SJSA1 (cell line): ENCODE measurements around the gene PPP1R1B. TPM values are rescaled to one million over a fixed set of nuclear protein-coding genes. Genes with fewer than 3 reads are reported as not detected.

Source experiments
- DNase-seq, 2 experiments: peaks; one replicate each; pipeline ENCODE4 v3.0.0-alpha.2; 2015 to 2020; ENCODE audit warnings: low spot score in 2 of 2, low read depth in 1 of 2
- H3K27ac ChIP-seq: fragments of 250-450 bp; sonication (Bioruptor Pico); 2 replicates; pipeline ENCODE4 v1.5.1; 2020; ENCODE audit warnings: mild to moderate bottlenecking, moderate library complexity
- H3K27me3 ChIP-seq: fragments of 250-450 bp; sonication (Bioruptor Pico); replicated peaks from 2 replicates; pipeline ENCODE4 v1.5.1; 2020; ENCODE audit warnings: mild to moderate bottlenecking, moderate library complexity
- H3K36me3 ChIP-seq: fragments of 250-450 bp; sonication (Bioruptor Pico); 2 replicates; pipeline ENCODE4 v1.5.1; 2020; ENCODE audit warnings: mild to moderate bottlenecking
- H3K4me1 ChIP-seq: fragments of 250-450 bp; sonication (Bioruptor Pico); replicated peaks from 2 replicates; pipeline ENCODE4 v1.6.1; 2021; ENCODE audit warnings: mild to moderate bottlenecking
- H3K4me3 ChIP-seq: fragments of 250-450 bp; sonication (Bioruptor Pico); 2 replicates; pipeline ENCODE4 v1.5.1; 2020; ENCODE audit warnings: mild to moderate bottlenecking
- H3K9me3 ChIP-seq: fragments of 250-450 bp; sonication (Bioruptor Pico); replicated peaks from 2 replicates; pipeline ENCODE4 v1.5.1; 2020; ENCODE audit warnings: mild to moderate bottlenecking
- total RNA-seq: library from RNA; depleted of rRNA; stranded (reverse); fragments of >200 nt; shearing (Covaris generic); gene quantifications from 2 replicates; pipeline ENCODE4 v1.2.3, GENCODE V29; 2014

The PPP1R1B gene
- total RNA-seq, 1 experiment from 2014 or later, result not detected

DNA sequence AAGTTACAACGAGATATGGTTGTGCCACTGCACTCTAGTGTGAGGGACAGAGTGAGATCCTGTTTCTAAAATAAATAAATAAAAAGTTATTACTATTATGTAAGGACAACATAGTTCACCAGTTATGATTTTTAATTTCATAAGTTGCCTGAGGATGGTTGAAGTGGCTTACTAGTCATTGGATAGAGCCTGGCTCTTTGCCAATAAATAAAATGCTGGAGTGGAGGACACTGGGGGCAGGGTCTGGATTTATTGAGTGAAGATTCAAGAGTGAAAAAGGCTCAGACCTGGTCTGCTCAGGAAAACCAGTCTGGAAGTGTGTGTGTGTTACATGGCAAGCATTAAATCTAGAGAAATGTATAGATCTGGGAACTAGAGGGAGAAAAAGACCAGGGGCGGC, 12.3 kb downstream of the PPP1R1B start:
- no peak for DNase-seq
- Histone ChIP-seq H3K36me3 (peaks cover 4% of the 10 kb centered on the region), H3K27me3 (no peaks in the 10 kb centered on the region), H3K27ac (no peak overlapping the region), H3K4me1 (peaks cover 20% of the 10 kb centered on the region), H3K4me3 (no peak overlapping the region), H3K9me3 (no peaks in the 10 kb centered on the region)

- DNase-seq, result no peak
- Histone ChIP-seq H3K9me3 (no peaks in the 10 kb centered on the region), H3K4me1 (peaks cover 20% of the 10 kb centered on the region), H3K4me3 (no peak overlapping the region), H3K27ac (no peak overlapping the region), H3K27me3 (no peaks in the 10 kb centered on the region), H3K36me3 (peaks cover 4% of the 10 kb centered on the region)
These were observed 13.1 kb downstream of the PPP1R1B start for GRCh38 chr17:39639566-39640458.

- no peaks in the 10 kb centered on the region for H3K9me3 ChIP-seq
- H3K36me3 ChIP-seq, result peaks cover 4% of the 10 kb centered on the region
- peaks cover 20% of the 10 kb centered on the region for H3K4me1 ChIP-seq
- no peak overlapping the region for H3K27ac ChIP-seq
- H3K4me3 ChIP-seq, result no peak overlapping the region
- no peaks in the 10 kb centered on the region for H3K27me3 ChIP-seq
- no peak for DNase-seq
These were observed 13.9 kb downstream of the PPP1R1B start for GRCh38 chr17:39640591-39641031.

GRCh38 chr17:39641097-39641496, 14.3 kb downstream of the PPP1R1B start:
- Histone ChIP-seq H3K36me3 (peaks cover 4% of the 10 kb centered on the region), H3K27ac (no peak overlapping the region), H3K4me3 (no peak overlapping the region), H3K27me3 (no peaks in the 10 kb centered on the region), H3K9me3 (no peaks in the 10 kb centered on the region), H3K4me1 (peaks cover 20% of the 10 kb centered on the region)
- no peak for DNase-seq

DNA sequence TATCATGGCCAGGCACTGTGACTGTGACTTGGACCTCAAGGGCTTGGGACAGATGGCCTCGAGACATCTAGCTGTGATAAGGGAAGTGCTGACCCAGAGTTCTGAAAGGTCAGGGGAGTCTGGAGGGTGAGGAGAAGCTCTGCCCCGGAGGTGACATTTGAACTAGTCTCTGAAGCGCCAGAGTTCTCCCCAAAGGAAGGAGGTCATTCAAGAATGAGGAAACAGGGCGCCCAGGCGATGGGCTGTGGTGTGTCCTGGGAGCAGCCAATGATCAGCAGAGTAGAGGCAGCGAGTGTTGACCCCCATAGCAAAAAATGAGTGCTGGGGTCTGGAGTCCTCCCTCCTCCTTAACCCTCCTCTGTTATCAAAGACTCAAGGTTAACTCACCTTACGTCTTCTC, 15.1 kb downstream of the PPP1R1B start:
- no peak for DNase-seq
- H3K27ac ChIP-seq, result no peak overlapping the region
- H3K27me3 ChIP-seq, result no peaks in the 10 kb centered on the region
- peaks cover 4% of the 10 kb centered on the region for H3K36me3 ChIP-seq
- no peaks in the 10 kb centered on the region for H3K9me3 ChIP-seq
- peaks cover 14% of the 10 kb centered on the region for H3K4me1 ChIP-seq
- no peak overlapping the region for H3K4me3 ChIP-seq

DNA sequence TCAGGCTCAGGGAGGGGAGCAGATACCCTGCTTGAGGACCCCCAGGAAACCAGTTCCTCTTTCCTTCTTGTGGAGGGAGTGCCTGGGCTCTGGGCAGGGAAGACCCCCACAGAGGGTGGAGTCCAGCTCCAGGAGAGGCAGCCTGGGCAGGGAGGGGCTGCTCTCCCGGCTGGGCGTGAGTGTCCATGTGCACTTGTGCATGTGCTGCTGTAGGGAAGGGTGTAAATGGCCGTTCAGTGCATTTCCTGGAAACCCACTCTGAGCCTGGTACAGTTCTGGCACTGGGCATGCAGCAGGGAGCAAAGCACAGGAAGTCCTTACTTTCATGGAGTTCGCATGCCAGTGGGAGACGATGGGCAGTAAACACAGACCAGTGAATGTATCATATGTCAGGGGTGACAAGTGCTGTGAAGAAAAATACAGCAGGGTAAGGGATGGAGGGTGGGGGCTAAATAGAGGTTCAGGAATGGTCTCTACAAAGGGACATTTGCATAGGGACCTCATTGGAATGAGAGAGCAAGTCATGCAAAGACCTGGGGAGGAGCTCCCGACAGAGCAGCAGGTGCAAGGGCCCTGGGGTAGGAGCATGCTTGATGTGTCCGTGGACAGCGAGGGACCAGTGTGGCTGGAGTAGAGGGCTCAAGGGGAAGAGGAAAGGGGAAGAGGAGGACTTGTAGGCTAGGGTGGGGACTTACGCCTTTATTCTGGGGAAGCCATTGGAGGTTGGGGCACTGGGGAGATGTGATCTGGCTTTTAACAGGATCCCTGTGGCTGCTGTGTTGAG, 15.7 kb downstream of the PPP1R1B start:
- H3K9me3 ChIP-seq, result no peaks in the 10 kb centered on the region
- no peak overlapping the region for H3K4me3 ChIP-seq
- no peak overlapping the region for H3K27ac ChIP-seq
- peaks cover 14% of the 10 kb centered on the region for H3K4me1 ChIP-seq
- no peaks in the 10 kb centered on the region for H3K27me3 ChIP-seq
- no peaks in the 10 kb centered on the region; the same call in 1 of the 2 replicates for H3K36me3 ChIP-seq
- DNase-seq, result no peak

DNA sequence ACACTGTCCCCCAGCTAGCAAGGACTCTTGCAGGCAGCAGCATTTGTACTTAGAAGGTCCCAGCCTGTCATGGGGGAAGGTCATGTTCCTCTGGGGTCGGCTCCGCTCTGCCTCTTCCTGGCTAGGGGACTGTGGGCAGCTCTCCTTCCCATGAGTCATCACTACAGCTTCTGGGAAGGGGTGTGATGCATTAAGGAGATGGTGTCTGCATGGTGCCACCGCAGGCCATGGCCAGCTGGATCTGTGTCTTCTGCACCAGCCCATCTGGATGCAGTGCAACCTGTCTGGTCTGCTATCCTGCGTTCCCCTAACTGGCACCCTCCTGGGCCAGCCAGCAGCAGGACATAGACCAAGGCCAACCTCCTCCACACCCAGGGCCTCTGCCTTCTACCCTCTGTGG, 16.5 kb downstream of the PPP1R1B start:
- Histone ChIP-seq H3K4me1 (peaks cover 8% of the 10 kb centered on the region), H3K9me3 (no peaks in the 10 kb centered on the region), H3K27ac (no peak overlapping the region), H3K27me3 (no peaks in the 10 kb centered on the region), H3K36me3 (no peaks in the 10 kb centered on the region; the same call in 1 of the 2 replicates), H3K4me3 (no peak overlapping the region)
- no peak for DNase-seq

GRCh38 chr17:39647256-39647655, 20.5 kb downstream of the PPP1R1B start:
- Histone ChIP-seq H3K27me3 (no peaks in the 10 kb centered on the region), H3K4me3 (no peak overlapping the region), H3K27ac (no peak overlapping the region), H3K36me3 (no peaks in the 10 kb centered on the region; the same call in 1 of the 2 replicates), H3K9me3 (no peaks in the 10 kb centered on the region), H3K4me1 (peaks cover 11% of the 10 kb centered on the region)
- DNase-seq, result no peak

GRCh38 chr17:39648616-39649366, 22.0 kb downstream of the PPP1R1B start:
- H3K4me3 ChIP-seq, result no peak overlapping the region
- H3K4me1 ChIP-seq, result peaks cover 17% of the 10 kb centered on the region
- no peak for DNase-seq
- H3K36me3 ChIP-seq, result peaks cover 4% of the 10 kb centered on the region
- no peak overlapping the region for H3K27ac ChIP-seq
- no peaks in the 10 kb centered on the region for H3K9me3 ChIP-seq
- H3K27me3 ChIP-seq, result no peaks in the 10 kb centered on the region

- Histone ChIP-seq H3K27me3 (no peaks in the 10 kb centered on the region), H3K36me3 (peaks cover 8% of the 10 kb centered on the region), H3K4me3 (no peak overlapping the region), H3K27ac (no peak overlapping the region), H3K4me1 (peaks cover 17% of the 10 kb centered on the region), H3K9me3 (no peaks in the 10 kb centered on the region)
- no peak for DNase-seq
These were observed 23.4 kb downstream of the PPP1R1B start for GRCh38 chr17:39650121-39650579.

DNA sequence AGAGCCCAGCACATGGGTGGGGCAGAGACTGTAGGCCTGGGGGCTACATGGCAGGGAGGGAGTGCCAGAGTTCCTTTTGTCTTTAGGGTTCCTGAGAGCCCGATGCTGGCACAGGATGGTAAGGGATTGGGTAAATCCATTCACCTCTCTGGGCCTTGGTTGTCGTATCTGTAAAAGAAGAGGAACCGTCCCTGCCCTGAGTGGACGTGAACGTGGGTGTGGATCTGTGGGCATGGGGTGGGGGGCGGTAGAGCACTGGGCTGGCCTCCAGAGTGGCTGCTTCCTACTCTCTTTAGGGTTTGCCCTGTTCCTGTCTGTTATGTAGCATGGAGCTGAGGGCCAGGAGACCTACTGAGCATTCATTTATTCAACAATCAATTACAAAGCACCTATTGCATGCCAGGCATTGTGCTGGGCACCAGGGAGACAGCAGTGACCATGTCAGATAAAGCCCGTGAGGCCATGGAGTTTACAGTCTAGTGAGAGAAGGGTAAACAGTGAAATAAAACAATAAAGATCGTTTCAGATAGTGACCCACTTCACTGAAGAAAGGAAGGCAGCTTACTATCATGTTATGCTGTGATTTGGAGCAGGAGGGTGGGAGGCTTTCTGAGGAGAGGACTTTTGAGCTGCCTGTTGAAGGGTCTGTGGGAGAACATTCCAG, 25.3 kb downstream of the PPP1R1B start:
- no peak overlapping the region for H3K27ac ChIP-seq
- DNase-seq, result no peak
- peaks cover 17% of the 10 kb centered on the region for H3K4me1 ChIP-seq
- no peak overlapping the region for H3K4me3 ChIP-seq
- no peaks in the 10 kb centered on the region for H3K9me3 ChIP-seq
- H3K27me3 ChIP-seq, result no peaks in the 10 kb centered on the region
- H3K36me3 ChIP-seq, result peaks cover 8% of the 10 kb centered on the region

DNA sequence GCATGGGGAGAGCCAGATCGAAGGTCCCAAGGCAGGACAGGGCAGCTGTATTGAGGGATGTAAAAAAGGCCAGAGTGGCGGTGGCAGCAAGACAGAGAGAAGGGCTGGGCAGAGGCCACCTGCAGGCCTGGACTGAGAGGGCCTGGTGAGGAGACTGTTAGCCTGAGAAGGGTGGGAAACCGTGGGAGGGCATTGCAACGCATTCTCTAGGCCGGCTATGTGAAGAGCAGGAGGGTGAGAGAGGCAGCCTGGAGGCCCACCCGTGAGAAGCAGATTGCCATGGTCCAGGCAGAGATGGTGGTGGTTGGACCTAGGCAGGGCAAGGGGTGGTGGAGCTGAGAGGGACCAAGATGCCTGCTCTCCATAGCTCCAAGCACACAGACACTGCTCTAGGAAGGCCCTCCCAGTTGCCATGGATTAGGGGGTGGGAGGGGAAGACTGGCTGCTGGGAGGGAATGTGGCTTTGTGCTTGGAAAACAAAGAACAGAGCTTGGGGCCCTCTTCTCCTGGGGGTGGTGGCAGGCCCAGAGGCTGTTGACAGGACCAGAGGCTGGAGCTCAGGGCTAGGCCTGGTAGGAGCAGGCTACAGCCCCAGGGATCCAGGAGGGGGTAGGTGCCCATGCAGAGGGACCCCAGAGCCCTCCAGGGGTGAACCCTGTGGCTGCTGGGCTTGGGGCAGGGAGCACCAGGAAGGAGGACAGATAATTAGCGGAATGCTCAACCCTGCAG, 26.0 kb downstream of the PPP1R1B start:
- peaks cover 17% of the 10 kb centered on the region for H3K4me1 ChIP-seq
- no peak overlapping the region for H3K4me3 ChIP-seq
- DNase-seq, result no peak
- no peaks in the 10 kb centered on the region for H3K9me3 ChIP-seq
- peaks cover 8% of the 10 kb centered on the region for H3K36me3 ChIP-seq
- no peaks in the 10 kb centered on the region for H3K27me3 ChIP-seq
- no peak overlapping the region for H3K27ac ChIP-seq

GRCh38 chr17:39653316-39653661, 26.5 kb downstream of the PPP1R1B start:
- Histone ChIP-seq H3K36me3 (peaks cover 8% of the 10 kb centered on the region), H3K27me3 (no peaks in the 10 kb centered on the region), H3K9me3 (no peaks in the 10 kb centered on the region), H3K4me3 (no peak overlapping the region), H3K4me1 (peaks cover 17% of the 10 kb centered on the region), H3K27ac (no peak overlapping the region)
- no peak for DNase-seq
